T-helper 1 cell treated with Interleukin-12 subunit alpha and Interleukin-12 subunit beta and Interleukin-4 antibody, amounts not matched to agents 30 μg/mL and 1 μg/mL, for 36 hours (primary cell): ENCODE results near the gene MED14.

ENCODE experiments used
- H3K27ac Mint-ChIP-seq: one replicate; pipeline ENCODE4 v1.8.0; 2021; ENCODE audit warnings: mild to moderate bottlenecking, mixed read lengths
- H3K27me3 Mint-ChIP-seq: one replicate; pipeline ENCODE4 v1.8.0; 2021; ENCODE audit warnings: low read depth, mixed read lengths
- H3K36me3 Mint-ChIP-seq: one replicate; pipeline ENCODE4 v1.8.0; 2021; ENCODE audit warnings: low read depth, mixed read lengths
- H3K4me1 Mint-ChIP-seq: one replicate; pipeline ENCODE4 v1.8.0; 2021; ENCODE audit warnings: low read depth, mixed read lengths
- H3K4me3 Mint-ChIP-seq: one replicate; pipeline ENCODE4 v1.8.0; 2021; ENCODE audit warnings: mild to moderate bottlenecking, moderate library complexity, mixed read lengths
- H3K9me3 Mint-ChIP-seq: one replicate; pipeline ENCODE4 v1.8.0; 2021; ENCODE audit warnings: mixed read lengths

The MED14 gene

DNA sequence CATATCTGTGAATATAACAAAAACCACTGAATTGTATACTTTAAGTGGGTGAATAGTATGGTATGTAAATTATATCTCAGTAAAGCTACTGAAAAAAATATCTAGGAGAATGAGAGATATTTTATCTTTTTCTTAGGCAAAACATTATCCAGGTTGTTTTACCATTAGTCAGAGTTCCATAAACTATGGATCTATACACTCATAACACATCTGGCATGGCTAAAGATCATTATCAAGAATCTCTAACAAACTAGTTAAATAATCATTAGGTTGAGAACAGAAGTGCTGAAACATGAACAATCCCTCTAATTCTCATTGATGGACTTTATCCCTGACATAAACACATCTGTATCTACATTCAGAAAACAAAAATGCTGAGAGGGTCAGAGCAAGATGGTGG, 15.6 kb downstream of the MED14 start:
- Mint-ChIP-seq H3K36me3 (peaks cover 46% of the 10 kb centered on the region), H3K27ac (no peak overlapping the region), H3K9me3 (no peaks in the 10 kb centered on the region), H3K4me3 (no peak overlapping the region), H3K4me1 (peaks cover 27% of the 10 kb centered on the region), H3K27me3 (no peaks in the 10 kb centered on the region)

- H3K4me1 Mint-ChIP-seq, result peaks cover 26% of the 10 kb centered on the region
- H3K27ac Mint-ChIP-seq, result no peak overlapping the region
- no peaks in the 10 kb centered on the region for H3K9me3 Mint-ChIP-seq
- H3K4me3 Mint-ChIP-seq, result no peak overlapping the region
- peaks cover 42% of the 10 kb centered on the region for H3K36me3 Mint-ChIP-seq
- no peaks in the 10 kb centered on the region for H3K27me3 Mint-ChIP-seq
Measured at GRCh38 chrX:40719218-40719617, 16.1 kb downstream of the MED14 start.

DNA sequence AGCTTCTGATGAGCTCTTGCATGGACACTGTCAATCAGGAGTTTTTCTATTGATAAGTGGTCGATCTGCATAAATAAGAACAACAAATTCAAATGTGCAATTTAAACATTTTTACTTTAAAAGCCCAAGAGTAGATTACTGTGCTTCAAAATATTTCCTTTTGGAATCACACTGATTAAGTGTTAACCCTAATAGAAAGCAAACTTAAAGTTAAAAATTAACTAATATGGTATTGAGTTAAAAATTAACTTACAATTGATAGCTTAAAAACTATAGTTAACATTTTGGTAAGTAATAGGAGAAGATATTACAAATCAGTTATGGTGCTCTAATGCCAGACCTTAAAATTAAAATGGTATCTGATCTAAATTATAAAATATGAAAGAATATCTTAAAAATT, 25.9 kb downstream of the MED14 start:
- H3K4me1 Mint-ChIP-seq, result peaks cover 1% of the 10 kb centered on the region
- H3K27ac Mint-ChIP-seq, result no peak overlapping the region
- no peaks in the 10 kb centered on the region for H3K9me3 Mint-ChIP-seq
- H3K36me3 Mint-ChIP-seq, result peaks cover 25% of the 10 kb centered on the region
- no peak overlapping the region for H3K4me3 Mint-ChIP-seq
- H3K27me3 Mint-ChIP-seq, result no peaks in the 10 kb centered on the region

DNA sequence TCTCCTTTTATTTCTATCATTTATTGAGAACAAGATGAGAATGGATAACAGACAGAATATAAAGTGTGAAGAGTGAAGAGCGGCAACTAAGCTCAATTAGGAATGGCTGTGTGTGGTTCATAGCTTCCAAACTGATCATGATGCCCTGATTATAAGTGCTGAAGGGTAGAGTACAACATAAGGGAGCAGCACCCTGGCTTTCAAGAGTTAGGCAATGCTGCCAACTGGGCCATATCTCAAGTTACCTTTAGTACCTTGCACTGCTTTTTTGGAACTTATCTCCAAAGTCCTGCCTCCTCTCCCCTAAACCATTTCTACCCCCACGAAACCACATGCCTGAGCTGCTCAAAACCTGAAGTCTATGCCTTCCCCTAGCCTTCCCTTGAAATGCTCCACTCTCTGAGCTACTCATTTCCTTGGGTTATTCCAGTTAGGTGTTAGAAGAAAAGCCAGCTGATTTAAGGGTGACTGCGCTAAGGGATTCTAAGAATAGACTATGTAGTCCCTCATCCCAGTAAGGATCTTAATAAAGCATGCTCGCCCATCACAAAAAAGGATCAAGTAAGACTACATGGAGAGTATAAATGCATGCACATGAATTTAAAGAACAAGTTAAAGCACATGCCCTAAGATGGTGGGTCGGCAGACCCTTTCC, 29.6 kb downstream of the MED14 start:
- H3K4me1 Mint-ChIP-seq, result peaks cover 1% of the 10 kb centered on the region
- peaks cover 28% of the 10 kb centered on the region for H3K36me3 Mint-ChIP-seq
- H3K9me3 Mint-ChIP-seq, result no peaks in the 10 kb centered on the region
- no peak overlapping the region for H3K27ac Mint-ChIP-seq
- no peaks in the 10 kb centered on the region for H3K27me3 Mint-ChIP-seq
- H3K4me3 Mint-ChIP-seq, result no peak overlapping the region

- H3K27me3 Mint-ChIP-seq, result no peaks in the 10 kb centered on the region
- peaks cover 18% of the 10 kb centered on the region for H3K36me3 Mint-ChIP-seq
- H3K4me1 Mint-ChIP-seq, result no peaks in the 10 kb centered on the region
- no peak overlapping the region for H3K4me3 Mint-ChIP-seq
- H3K27ac Mint-ChIP-seq, result no peak overlapping the region
- no peaks in the 10 kb centered on the region for H3K9me3 Mint-ChIP-seq
Measured at GRCh38 chrX:40700640-40701342, 34.6 kb downstream of the MED14 start.

DNA sequence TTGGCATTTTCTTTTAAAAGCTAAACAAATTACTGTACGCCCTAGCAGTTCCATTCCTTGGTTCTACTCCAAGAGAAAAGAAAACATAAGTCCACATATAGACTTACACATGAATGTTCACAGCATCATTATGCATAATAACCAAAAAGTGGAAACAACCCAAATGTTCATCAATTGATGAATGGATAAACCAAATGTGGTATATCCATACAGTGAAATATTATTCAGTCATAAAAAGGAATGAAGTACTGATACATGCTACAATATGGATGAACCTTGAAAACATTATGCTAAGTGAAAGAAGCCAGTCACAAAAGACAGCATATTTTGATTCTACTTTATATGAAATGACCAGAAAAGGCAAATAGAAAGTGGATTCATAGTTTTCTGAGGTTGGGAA, 36.5 kb downstream of the MED14 start:
- Mint-ChIP-seq H3K36me3 (peaks cover 15% of the 10 kb centered on the region), H3K4me3 (no peak overlapping the region)

DNA sequence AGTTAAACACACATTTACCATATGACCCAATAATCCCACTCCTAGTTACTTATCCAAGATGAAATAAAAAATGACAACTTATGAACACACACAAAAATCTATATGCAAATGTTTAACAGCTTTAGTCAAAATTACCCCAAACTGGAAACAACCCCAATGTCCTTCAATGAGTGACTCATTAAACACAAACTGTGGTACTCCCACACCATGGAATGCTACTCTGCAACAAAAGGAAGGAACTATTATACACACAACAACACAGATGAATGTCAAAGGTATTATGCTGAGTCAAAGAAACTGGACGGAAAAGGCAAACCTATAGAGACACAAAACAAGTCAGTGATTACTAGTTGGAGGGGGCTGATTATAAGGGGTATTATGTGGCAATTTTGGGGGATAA, 40.5 kb downstream of the MED14 start:
- Mint-ChIP-seq H3K4me3 (no peak overlapping the region), H3K27me3 (no peaks in the 10 kb centered on the region), H3K36me3 (peaks cover 22% of the 10 kb centered on the region), H3K9me3 (no peaks in the 10 kb centered on the region), H3K4me1 (no peaks in the 10 kb centered on the region), H3K27ac (no peak overlapping the region)

More for the DNA sequence above, 36.5 kb downstream of the MED14 start:
- H3K27me3 Mint-ChIP-seq, result no peaks in the 10 kb centered on the region
- no peaks in the 10 kb centered on the region for H3K9me3 Mint-ChIP-seq
- no peak overlapping the region for H3K27ac Mint-ChIP-seq
- H3K4me1 Mint-ChIP-seq, result no peaks in the 10 kb centered on the region

DNA sequence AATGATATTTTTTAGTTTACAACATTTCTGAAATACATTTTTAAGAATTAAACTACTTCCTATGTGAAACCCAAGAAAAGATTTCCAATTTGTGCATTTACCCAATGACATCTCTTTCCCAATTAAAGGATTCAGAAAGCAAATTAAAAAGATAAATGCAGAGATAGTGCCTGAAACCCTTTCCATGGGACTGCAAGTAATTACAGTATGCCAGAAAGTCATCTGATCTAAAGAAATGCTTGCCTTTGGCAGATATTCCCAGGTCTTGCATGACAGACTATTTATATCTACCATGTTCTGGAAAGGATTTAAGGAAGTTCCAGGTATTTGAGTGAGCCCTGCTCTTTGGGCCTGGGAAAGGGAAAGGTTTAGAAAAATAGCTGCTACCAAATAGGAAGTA, 46.4 kb downstream of the MED14 start:
- Mint-ChIP-seq H3K27ac (no peak overlapping the region), H3K27me3 (no peaks in the 10 kb centered on the region), H3K4me3 (no peak overlapping the region), H3K4me1 (peaks cover 5% of the 10 kb centered on the region), H3K36me3 (peaks cover 25% of the 10 kb centered on the region), H3K9me3 (no peaks in the 10 kb centered on the region)

GRCh38 chrX:40687169-40687568, 48.2 kb downstream of the MED14 start:
- no peaks in the 10 kb centered on the region for H3K27me3 Mint-ChIP-seq
- no peak overlapping the region for H3K4me3 Mint-ChIP-seq
- peaks cover 15% of the 10 kb centered on the region for H3K36me3 Mint-ChIP-seq
- no peak overlapping the region for H3K27ac Mint-ChIP-seq
- no peaks in the 10 kb centered on the region for H3K9me3 Mint-ChIP-seq
- H3K4me1 Mint-ChIP-seq, result peaks cover 5% of the 10 kb centered on the region

- no peaks in the 10 kb centered on the region for H3K27me3 Mint-ChIP-seq
- H3K9me3 Mint-ChIP-seq, result no peaks in the 10 kb centered on the region
- peaks cover 5% of the 10 kb centered on the region for H3K4me1 Mint-ChIP-seq
- H3K27ac Mint-ChIP-seq, result no peak overlapping the region
- peaks cover 15% of the 10 kb centered on the region for H3K36me3 Mint-ChIP-seq
- no peak overlapping the region for H3K4me3 Mint-ChIP-seq
Measured at GRCh38 chrX:40685362-40685918, 49.9 kb downstream of the MED14 start.

DNA sequence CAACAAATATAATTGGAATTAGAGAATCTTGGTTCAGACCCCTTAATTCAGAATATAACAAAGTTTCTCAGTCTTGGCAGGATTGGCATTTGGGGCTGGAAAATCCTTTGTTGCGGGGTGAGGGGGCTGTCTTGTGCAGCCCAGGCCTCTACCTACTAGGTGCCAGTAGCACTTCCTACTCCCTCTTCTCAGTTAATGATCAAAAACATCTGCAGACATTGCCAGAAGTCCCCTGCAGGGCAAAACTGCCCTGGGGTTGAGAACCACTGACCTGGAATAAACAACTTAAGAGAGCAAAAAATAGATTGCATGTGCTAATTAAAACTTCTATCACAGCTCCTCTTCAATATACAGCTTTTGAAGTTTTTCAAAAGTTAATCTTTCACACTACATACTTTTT, 51.2 kb downstream of the MED14 start:
- Mint-ChIP-seq H3K4me1 (peaks cover 5% of the 10 kb centered on the region), H3K27me3 (no peaks in the 10 kb centered on the region), H3K27ac (no peak overlapping the region), H3K4me3 (no peak overlapping the region), H3K36me3 (peaks cover 19% of the 10 kb centered on the region), H3K9me3 (no peaks in the 10 kb centered on the region)

DNA sequence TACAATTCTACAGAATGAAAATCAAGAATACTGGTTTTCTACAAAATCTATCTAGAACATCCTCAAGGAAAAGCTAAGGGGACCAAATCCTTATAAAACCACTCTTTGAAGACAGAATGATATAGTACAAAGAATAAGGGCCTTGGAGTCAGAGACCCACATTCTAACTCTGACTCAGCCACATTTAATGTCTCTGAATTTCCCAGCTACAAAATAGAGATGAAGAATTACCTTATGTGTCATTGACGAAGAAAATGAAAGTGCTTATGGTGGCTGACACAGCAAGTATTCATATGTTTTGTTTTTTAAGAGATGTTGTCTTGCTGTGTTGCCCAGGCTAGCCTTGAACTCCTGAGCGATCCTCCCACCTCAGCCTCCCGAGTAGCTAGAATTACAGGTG, 52.1 kb downstream of the MED14 start:
- no peaks in the 10 kb centered on the region for H3K27me3 Mint-ChIP-seq
- no peak overlapping the region for H3K27ac Mint-ChIP-seq
- no peak overlapping the region for H3K4me3 Mint-ChIP-seq
- no peaks in the 10 kb centered on the region for H3K9me3 Mint-ChIP-seq
- H3K36me3 Mint-ChIP-seq, result peaks cover 20% of the 10 kb centered on the region
- peaks cover 5% of the 10 kb centered on the region for H3K4me1 Mint-ChIP-seq

- no peaks in the 10 kb centered on the region for H3K4me1 Mint-ChIP-seq
- peaks cover 32% of the 10 kb centered on the region for H3K36me3 Mint-ChIP-seq
Measured at GRCh38 chrX:40671126-40671525, 64.2 kb downstream of the MED14 start.

GRCh38 chrX:40663880-40664630, 71.3 kb downstream of the MED14 start:
- no peaks in the 10 kb centered on the region for H3K27me3 Mint-ChIP-seq
- no peaks in the 10 kb centered on the region for H3K9me3 Mint-ChIP-seq
- H3K4me3 Mint-ChIP-seq, result no peak overlapping the region
- no peaks in the 10 kb centered on the region for H3K4me1 Mint-ChIP-seq
- no peak overlapping the region for H3K27ac Mint-ChIP-seq
- peaks cover 26% of the 10 kb centered on the region for H3K36me3 Mint-ChIP-seq

More at GRCh38 chrX:40671126-40671525, 64.2 kb downstream of the MED14 start:
- Mint-ChIP-seq H3K9me3 (no peaks in the 10 kb centered on the region), H3K27ac (no peak overlapping the region), H3K27me3 (no peaks in the 10 kb centered on the region), H3K4me3 (no peak overlapping the region)
